ENCODE results near the gene MYO7A. TPM values are rescaled to one million over a fixed set of nuclear protein-coding genes. Genes with fewer than 3 reads are reported as not detected.

Gene MYO7A
- total and polyA plus RNA-seq, 2 of the 4 experiments (the other 2 are of a cell fraction): 0.02 TPM; not detected in 1

DNA sequence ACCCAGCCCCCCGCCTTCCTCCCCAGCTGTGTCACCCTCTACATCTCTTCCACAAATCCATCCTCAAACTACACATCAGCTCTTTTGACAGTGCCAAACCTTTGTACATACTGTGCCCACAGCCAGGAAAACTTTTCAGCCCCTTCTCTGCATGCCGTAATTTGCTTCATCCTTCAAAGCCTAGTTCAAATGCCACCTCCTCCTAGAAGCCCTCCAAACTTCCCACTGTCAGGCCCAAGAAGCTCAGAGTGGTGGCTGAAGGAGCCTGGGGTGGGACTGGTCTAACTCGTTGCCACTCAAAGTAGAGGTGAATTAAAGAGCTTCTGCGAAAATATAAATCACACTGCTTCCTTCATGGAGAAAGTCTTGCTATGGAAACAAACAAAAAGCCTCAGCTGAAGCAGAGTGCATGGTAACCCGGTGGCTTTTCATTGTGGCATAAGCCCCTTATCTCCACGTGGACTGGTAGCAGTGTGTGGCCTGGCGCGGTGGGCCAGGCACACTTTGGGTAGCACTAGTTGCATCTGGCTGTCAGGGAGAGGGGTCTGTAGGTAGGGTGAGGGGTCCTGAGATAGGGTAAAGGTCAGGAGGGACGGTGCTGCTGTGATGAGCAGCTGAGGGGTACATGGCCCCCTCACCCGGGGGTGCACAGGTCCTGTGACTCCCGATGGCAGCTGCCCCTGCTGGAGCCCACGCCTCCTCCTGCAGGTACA is 76.9 kb downstream of the MYO7A start (continued):
- TF ChIP-seq, protein P1, sequence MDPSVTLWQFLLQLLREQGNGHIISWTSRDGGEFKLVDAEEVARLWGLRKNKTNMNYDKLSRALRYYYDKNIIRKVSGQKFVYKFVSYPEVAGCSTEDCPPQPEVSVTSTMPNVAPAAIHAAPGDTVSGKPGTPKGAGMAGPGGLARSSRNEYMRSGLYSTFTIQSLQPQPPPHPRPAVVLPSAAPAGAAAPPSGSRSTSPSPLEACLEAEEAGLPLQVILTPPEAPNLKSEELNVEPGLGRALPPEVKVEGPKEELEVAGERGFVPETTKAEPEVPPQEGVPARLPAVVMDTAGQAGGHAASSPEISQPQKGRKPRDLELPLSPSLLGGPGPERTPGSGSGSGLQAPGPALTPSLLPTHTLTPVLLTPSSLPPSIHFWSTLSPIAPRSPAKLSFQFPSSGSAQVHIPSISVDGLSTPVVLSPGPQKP (IDR thresholded peaks at IDR 0.05; ENCODE audit: borderline replicate concordance, low read depth, low read length): no peak
- no peak for TF ChIP-seq FOS (IDR thresholded peaks at IDR 0.05; ENCODE audit: low read depth, low read length)
- TF ChIP-seq MAZ (IDR thresholded peaks at IDR 0.05; ENCODE audit: borderline replicate concordance, low read depth, low read length): no peak
- no peak for TF ChIP-seq RFX5 (IDR thresholded peaks at IDR 0.05; ENCODE audit: low read depth, low read length)
